ENCODE data around the gene MYH7. TPM values are rescaled to one million over a fixed set of nuclear protein-coding genes. Genes with fewer than 3 reads are reported as not detected.

Gene MYH7
- total RNA-seq, 4 donors from 2014 or later, result 1,360 to 5,274 (median 3,359) TPM

DNA sequence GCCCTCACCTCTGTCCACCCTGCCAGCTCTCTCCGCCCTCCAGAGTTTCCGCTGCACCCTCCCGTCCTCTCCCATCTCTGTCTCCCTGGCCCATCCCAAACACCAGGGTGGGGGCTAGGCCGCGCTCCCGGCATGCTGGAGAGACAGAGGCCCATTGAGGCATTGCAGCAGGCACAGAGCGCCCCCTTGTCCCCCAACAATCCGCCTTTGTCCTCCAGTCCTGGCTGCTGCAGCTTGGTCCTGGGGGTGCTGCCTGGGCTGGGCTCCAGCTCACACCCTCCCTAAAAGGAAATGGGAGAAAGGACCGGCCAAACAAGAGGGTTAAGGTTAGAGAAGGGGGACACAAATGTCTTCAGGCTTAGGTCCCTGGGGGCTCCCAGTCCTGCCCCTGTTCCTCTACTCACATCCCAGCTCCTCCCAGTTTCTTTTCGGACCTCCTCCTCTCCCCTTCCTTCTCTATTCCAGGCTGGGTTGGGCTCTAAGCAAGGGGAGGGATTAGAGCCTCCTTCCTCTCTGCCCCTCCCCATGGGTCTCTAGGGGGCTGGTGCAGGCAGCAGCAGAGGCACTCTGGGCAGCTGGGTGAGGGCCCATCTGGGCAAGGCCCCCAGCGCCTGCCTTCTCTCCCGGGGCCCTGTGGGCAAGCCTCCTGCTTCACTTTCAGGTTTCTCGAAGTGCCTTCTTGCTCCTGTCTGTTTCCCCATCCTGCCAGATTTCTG lies 58.8 kb downstream of the MYH7 start, which contains the start of gene CMTM5:
CMTM5 (plus strand) TSS at position 565 of the 716 bp plus-strand sequence. CDS start 206 bp downstream, outside the sequence.
- TF ChIP-seq, protein P1, sequence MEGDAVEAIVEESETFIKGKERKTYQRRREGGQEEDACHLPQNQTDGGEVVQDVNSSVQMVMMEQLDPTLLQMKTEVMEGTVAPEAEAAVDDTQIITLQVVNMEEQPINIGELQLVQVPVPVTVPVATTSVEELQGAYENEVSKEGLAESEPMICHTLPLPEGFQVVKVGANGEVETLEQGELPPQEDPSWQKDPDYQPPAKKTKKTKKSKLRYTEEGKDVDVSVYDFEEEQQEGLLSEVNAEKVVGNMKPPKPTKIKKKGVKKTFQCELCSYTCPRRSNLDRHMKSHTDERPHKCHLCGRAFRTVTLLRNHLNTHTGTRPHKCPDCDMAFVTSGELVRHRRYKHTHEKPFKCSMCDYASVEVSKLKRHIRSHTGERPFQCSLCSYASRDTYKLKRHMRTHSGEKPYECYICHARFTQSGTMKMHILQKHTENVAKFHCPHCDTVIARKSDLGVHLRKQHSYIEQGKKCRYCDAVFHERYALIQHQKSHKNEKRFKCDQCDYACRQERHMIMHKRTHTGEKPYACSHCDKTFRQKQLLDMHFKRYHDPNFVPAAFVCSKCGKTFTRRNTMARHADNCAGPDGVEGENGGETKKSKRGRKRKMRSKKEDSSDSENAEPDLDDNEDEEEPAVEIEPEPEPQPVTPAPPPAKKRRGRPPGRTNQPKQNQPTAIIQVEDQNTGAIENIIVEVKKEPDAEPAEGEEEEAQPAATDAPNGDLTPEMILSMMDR (IDR thresholded peaks at IDR 0.05 in 4 of 5, conservative IDR thresholded peaks at IDR 0.05 in 1 of 5), result no peak
- TF ChIP-seq POLR2A (IDR thresholded peaks at IDR 0.05), result no peak
- H3K9me3 ChIP-seq, result no peaks in the 10 kb centered on the region
- no peaks in the 10 kb centered on the region for H3K4me1 ChIP-seq
- DNase-seq, result no peak
- peak within 1 kb of the TSS in 1 of 4 donors; percentile 48 for H3K27ac ChIP-seq
- H3K36me3 ChIP-seq, result peaks cover 0 to 6% of the 10 kb centered on the region in 2 donors
- in situ Hi-C loops (cut with MboI; ENCODE audit: low sequenced_read_pairs in 4 of 4) (loop anchor here in 1 of 4 donors (10.0 kb wide), 1 partner anchor 112 kb away; no protein-coding TSS in a partner anchor), intact Hi-C loops (cut with DNase I; ENCODE audit: low total_unique reads) (loop anchor here (5.0 kb wide), 1 partner anchor 109 kb away; no protein-coding TSS in a partner anchor)
- H3K27me3 ChIP-seq, result no peaks in the 10 kb centered on the region
- peak in 1 of 2 donors; percentile 26 for ATAC-seq
- H3K4me3 ChIP-seq, result no peak within 1 kb of the TSS

- Histone ChIP-seq H3K36me3 (no peaks in the 10 kb centered on the region), H3K27me3 (no peaks in the 10 kb centered on the region), H3K9me3 (no peaks in the 10 kb centered on the region), H3K4me1 (no peaks in the 10 kb centered on the region), H3K27ac (peak overlapping the region in 1 of 4 donors; percentile 48), H3K4me3 (no peak overlapping the region)
- ATAC-seq, result no peak
- intact Hi-C loops (cut with DNase I; ENCODE audit: low total_unique reads) (loop anchor here (5.0 kb wide), 1 partner anchor 108 kb away; no protein-coding TSS in a partner anchor), in situ Hi-C loops (cut with MboI; ENCODE audit: low sequenced_read_pairs in 4 of 4) (loop anchor here in 1 of 4 donors (10.0 kb wide), 1 partner anchor 111 kb away; no protein-coding TSS in a partner anchor)
- TF ChIP-seq, protein P1 (IDR thresholded peaks at IDR 0.05 in 4 of 5, conservative IDR thresholded peaks at IDR 0.05 in 1 of 5), result no peak
- no peak for TF ChIP-seq POLR2A (IDR thresholded peaks at IDR 0.05)
- no peak for DNase-seq
Observed at GRCh38 chr14:23375527-23376251, 59.8 kb downstream of the MYH7 start.

DNA sequence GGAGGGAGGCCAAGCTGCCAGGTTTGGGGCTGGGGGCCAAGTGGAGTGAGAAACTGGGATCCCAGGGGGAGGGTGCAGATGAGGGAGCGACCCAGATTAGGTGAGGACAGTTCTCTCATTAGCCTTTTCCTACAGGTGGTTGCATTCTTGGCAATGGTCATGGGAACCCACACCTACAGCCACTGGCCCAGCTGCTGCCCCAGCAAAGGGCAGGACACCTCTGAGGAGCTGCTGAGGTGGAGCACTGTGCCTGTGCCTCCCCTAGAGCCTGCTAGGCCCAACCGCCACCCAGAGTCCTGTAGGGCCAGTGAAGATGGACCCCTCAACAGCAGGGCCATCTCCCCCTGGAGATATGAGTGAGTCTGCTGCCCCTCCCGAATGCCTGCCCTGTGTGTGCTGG lies 62.4 kb downstream of the MYH7 start:
- intact Hi-C loops (cut with DNase I; ENCODE audit: low total_unique reads) (no loop called here), in situ Hi-C loops (cut with MboI; ENCODE audit: low sequenced_read_pairs in 4 of 4) (loop anchor here in 1 of 4 donors (10.0 kb wide), 1 partner anchor 108 kb away; no protein-coding TSS in a partner anchor)
- H3K4me3 ChIP-seq, result no peak overlapping the region
- no peaks in the 10 kb centered on the region for H3K4me1 ChIP-seq
- peak in 1 of 2 donors; percentile 54 for DNase-seq
- no peaks in the 10 kb centered on the region for H3K36me3 ChIP-seq
- H3K9me3 ChIP-seq, result no peaks in the 10 kb centered on the region
- TF ChIP-seq, protein P1 (IDR thresholded peaks at IDR 0.05 in 4 of 5, conservative IDR thresholded peaks at IDR 0.05 in 1 of 5), result no peak
- TF ChIP-seq POLR2A (IDR thresholded peaks at IDR 0.05), result no peak
- H3K27me3 ChIP-seq, result no peaks in the 10 kb centered on the region
- peak in 1 of 2 donors; percentile 2 for ATAC-seq
- no peak overlapping the region for H3K27ac ChIP-seq

DNA sequence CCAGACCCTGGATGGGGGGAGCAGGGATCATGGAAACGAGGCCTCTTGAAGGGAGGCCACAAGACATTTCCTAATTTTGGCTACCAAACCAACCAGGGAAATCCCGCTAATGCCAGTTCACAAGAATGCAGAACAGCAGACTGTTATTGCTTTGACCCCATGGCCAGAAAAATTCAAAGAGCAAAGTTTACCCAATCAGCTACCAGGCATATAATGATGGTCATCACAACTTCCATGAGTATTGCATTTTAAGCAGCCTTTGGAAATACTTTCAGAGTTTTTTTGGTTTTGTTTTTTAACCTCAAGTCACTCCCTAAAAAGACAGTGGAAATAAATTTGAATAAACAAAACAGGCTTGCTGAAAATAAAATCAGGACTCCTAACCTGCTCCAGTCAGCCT lies 63.0 kb downstream of the MYH7 start, which contains the start of gene IL25:
IL25 (plus strand) TSS at position 301 of the 400 bp plus-strand sequence.
- H3K36me3 ChIP-seq, result no peaks in the 10 kb centered on the region
- H3K4me3 ChIP-seq, result no peak within 1 kb of the TSS
- no peak for DNase-seq
- no peak within 1 kb of the TSS for H3K27ac ChIP-seq
- no peaks in the 10 kb centered on the region for H3K27me3 ChIP-seq
- no peak for TF ChIP-seq POLR2A (IDR thresholded peaks at IDR 0.05)
- TF ChIP-seq, protein P1 (IDR thresholded peaks at IDR 0.05 in 4 of 5, conservative IDR thresholded peaks at IDR 0.05 in 1 of 5), result no peak
- no peaks in the 10 kb centered on the region for H3K9me3 ChIP-seq
- ATAC-seq, result no peak
- in situ Hi-C loops (cut with MboI; ENCODE audit: low sequenced_read_pairs in 4 of 4), result loop anchor here in 1 of 4 donors (10.0 kb wide), 1 partner anchor 108 kb away; no protein-coding TSS in a partner anchor
- intact Hi-C loops (cut with DNase I; ENCODE audit: low total_unique reads), result no loop called here
- H3K4me1 ChIP-seq, result no peaks in the 10 kb centered on the region
